HTR-8/SVneo (cell line): ENCODE results near the gene FHIT.
A peak's percentile ranks its signal among the peaks of the same experiment; 100 is the strongest.

Source experiments
- DNase-seq: peaks from one replicate; pipeline ENCODE4 v3.0.0; 2011; ENCODE audit warnings: low spot score, mixed read lengths; ENCODE audit not compliant: insufficient read length
- FAIRE-seq: peaks from 2 replicates; lab custom pipeline; 2011; peaks lifted over from hg19 to GRCh38; lab: Jason Lieb, UNC

The FHIT gene

GRCh38 chr3:60140160-60140559, 1111.1 kb downstream of the FHIT start:
- DNase-seq (no peak), FAIRE-seq (no peak)

- FAIRE-seq (no peak), DNase-seq (no peak)
Observed at GRCh38 chr3:60136601-60137000, 1114.7 kb downstream of the FHIT start.

GRCh38 chr3:60135474-60135873, 1115.8 kb downstream of the FHIT start:
- no peak for DNase-seq
- FAIRE-seq = no peak

GRCh38 chr3:60133269-60134162, 1117.7 kb downstream of the FHIT start:
- no peak for DNase-seq
- no peak for FAIRE-seq

- FAIRE-seq = no peak
- no peak for DNase-seq
Observed at GRCh38 chr3:60131618-60132017, 1119.6 kb downstream of the FHIT start.

- no peak for FAIRE-seq
- DNase-seq = no peak
Observed at GRCh38 chr3:60126511-60127304, 1124.5 kb downstream of the FHIT start.

GRCh38 chr3:60125686-60126085, 1125.6 kb downstream of the FHIT start:
- FAIRE-seq = no peak

GRCh38 chr3:60120245-60120644, 1131.0 kb downstream of the FHIT start:
- DNase-seq = no peak
- no peak for FAIRE-seq

More at GRCh38 chr3:60125686-60126085, 1125.6 kb downstream of the FHIT start:
- no peak for DNase-seq

GRCh38 chr3:60114191-60114590, 1137.1 kb downstream of the FHIT start:
- DNase-seq = no peak
- FAIRE-seq = no peak

GRCh38 chr3:60107275-60107674, 1144.0 kb downstream of the FHIT start:
- FAIRE-seq (no peak), DNase-seq (no peak)

GRCh38 chr3:60102154-60102553, 1149.1 kb downstream of the FHIT start:
- FAIRE-seq = no peak
- no peak for DNase-seq

- DNase-seq = no peak
- FAIRE-seq = no peak
Observed at GRCh38 chr3:60101621-60102020, 1149.6 kb downstream of the FHIT start.

GRCh38 chr3:60096403-60096802, 1154.8 kb downstream of the FHIT start:
- DNase-seq = no peak
- no peak for FAIRE-seq

- no peak for FAIRE-seq
- no peak for DNase-seq
Observed at GRCh38 chr3:60095930-60096329, 1155.3 kb downstream of the FHIT start.

GRCh38 chr3:60095516-60095915, 1155.7 kb downstream of the FHIT start:
- FAIRE-seq = no peak
- DNase-seq = no peak

GRCh38 chr3:60094392-60094947, 1156.8 kb downstream of the FHIT start:
- FAIRE-seq (no peak), DNase-seq (no peak)

GRCh38 chr3:60090548-60090947, 1160.7 kb downstream of the FHIT start:
- FAIRE-seq (no peak), DNase-seq (no peak)

- FAIRE-seq (no peak), DNase-seq (peak; percentile 5)
Observed at GRCh38 chr3:60086811-60087210, 1164.4 kb downstream of the FHIT start.

- FAIRE-seq (no peak), DNase-seq (no peak)
Observed at GRCh38 chr3:60085649-60086048, 1165.6 kb downstream of the FHIT start.

GRCh38 chr3:60081381-60082095, 1169.7 kb downstream of the FHIT start:
- FAIRE-seq = no peak
- no peak for DNase-seq
